Stomach (tissue), 9 donors: ENCODE measurements around the gene HMOX2. TPM values are rescaled to one million over a fixed set of nuclear protein-coding genes. Genes with fewer than 3 reads are reported as not detected.

Source experiments
- DNase-seq, 2 donors: peaks; one replicate each; pipeline versions ENCODE4 v3.0.0 to v3.0.0-alpha.2; 2013 to 2019
- H3K27ac ChIP-seq, 5 donors: fragments of 200-600 bp in 4 of 5; sonication (generic) in 4 of 5; one replicate each; pipeline ENCODE4 v1.5.1; 2013 to 2019; ENCODE audit warnings: mild to moderate bottlenecking in 1 of 5, moderate library complexity in 1 of 5
- H3K27me3 ChIP-seq, 3 donors: fragments of 200-600 bp; sonication (generic); one replicate each; pipeline ENCODE4 v1.5.1; 2017 to 2019; ENCODE audit warnings: mixed run types in 1 of 3
- H3K36me3 ChIP-seq, 4 donors: fragments of 200-600 bp; sonication (generic); 1 replicate in 3 of 4; 2 replicates in 1 of 4; pipeline ENCODE4 v1.5.1; 2016 to 2019
- H3K4me1 ChIP-seq, 4 donors: fragments of 200-600 bp; sonication (generic); one replicate each; pipeline ENCODE4 v1.5.1; 2016 to 2019
- H3K4me3 ChIP-seq, 4 donors: fragments of 200-600 bp; sonication (generic) in 3 of 4; one replicate each; pipeline ENCODE4 v1.5.1; 2016 to 2019; ENCODE audit warnings: mild to moderate bottlenecking in 1 of 4
- H3K9me3 ChIP-seq, 4 donors: fragments of 200-600 bp; sonication (generic); one replicate each; pipeline ENCODE4 v1.5.1; 2016 to 2019
- CTCF ChIP-seq, 7 experiments: fragments of 450-650 bp in 4 of 7; fragments of 200-600 bp in 3 of 7; sonication (generic) in 3 of 7; IDR thresholded peaks; one replicate each; pipeline ENCODE4 v1.5.1; 2016 to 2019; ENCODE audit warnings: antibody characterized with exemption in 7 of 7, control low read depth in 2 of 7, mild to moderate bottlenecking in 1 of 7
- EP300 ChIP-seq: sonication (generic); formaldehyde crosslinking; IDR thresholded peaks from one replicate; pipeline ENCODE4 v1.6.1; 2017; ENCODE audit warnings: antibody characterized with exemption
- POLR2A ChIP-seq, 4 donors: fragments of 450-650 bp; IDR thresholded peaks; one replicate each; pipeline ENCODE4 v1.6.1; 2016; ENCODE audit warnings: antibody characterized with exemption in 4 of 4, control low read depth in 2 of 4, mild to moderate bottlenecking in 1 of 4, moderate library complexity in 1 of 4
- POLR2AphosphoS5 ChIP-seq, 3 donors: sonication (generic); formaldehyde crosslinking; IDR thresholded peaks; one replicate each; pipeline ENCODE4 v1.6.1; 2016; ENCODE audit warnings: antibody characterized with exemption in 3 of 3
- WGBS, 5 donors: extraction: QIAGEN DNeasy Blood & Tissue Kit in 3 of 5; methylation state at CpG; one replicate each; pipeline versions ENCODE4 v1.1.5 to v1.1.7; 2013 to 2018; 5-methylcytosine and 5-hydroxymethylcytosine counted together
- intact Hi-C: fragments of 100-400 bp; cut with DNase I; formaldehyde crosslinking; loops from one replicate; pipeline ENCODE4 v1.15.1; 2023; ENCODE audit warnings: low total_unique reads
- polyA plus RNA-seq, 3 donors: library from polyadenylated mRNA; stranded (reverse); fragments of 200-250 nt; gene quantifications; one replicate each; pipeline ENCODE4 v1.2.3, GENCODE V29; 2013
- total RNA-seq, 5 donors: library from RNA; depleted of rRNA; stranded (reverse); fragments of >200 nt; gene quantifications; one replicate each; pipeline versions ENCODE4 v1.1.0 to v1.2.3, GENCODE V29; 2014 to 2016
- donor health status: healthy with polysubstance abuse.
- donor health status: Bipolar disorder and iron deficiency.
- donor health status: healthy.

Gene HMOX2
- total and polyA plus RNA-seq, 8 donors = 6.4 to 175 (median 70.2) TPM

- 2 to 5% (median 3%) methylated on average over 28 to 60 of the region's 60 CpGs for WGBS, 5 donors
- H3K4me1 ChIP-seq = peaks cover 34 to 60% (median 53%) of the 10 kb centered on the region in 4 donors
- H3K4me3 ChIP-seq = peak within 1 kb of the TSS; percentile 57 to 87 (median 79)
These were observed 1.8 kb upstream of the HMOX2 start, which contains the start of gene NMRAL1 for GRCh38 chr16:4474192-4474961. NMRAL1 (minus strand) TSS chr16:4474625; CDS start chr16:4474132, 493 bp downstream.

GRCh38 chr16:4477966-4478365, 1.8 kb downstream of the HMOX2 start:
- Histone ChIP-seq H3K4me3 (peak overlapping the region in 3 of 4 donors; percentile 69 to 94 (median 70)), H3K27ac (peak overlapping the region; percentile 42 to 97 (median 94)), H3K27me3 (no peaks in the 10 kb centered on the region), H3K9me3 (no peaks in the 10 kb centered on the region), H3K36me3 (no peaks in the 10 kb centered on the region), H3K4me1 (peaks cover 49 to 88% (median 72%) of the 10 kb centered on the region in 4 donors)
- peak in 1 of 2 donors; percentile 45 for DNase-seq
- WGBS, 5 donors = 26 to 43% (median 29%) methylated on average over 2 of the region's 2 CpGs
- intact Hi-C loops = no loop called here
- TF ChIP-seq POLR2AphosphoS5 (IDR thresholded peaks at IDR 0.05) (peak in 1 of 3 donors; percentile 17), POLR2A (IDR thresholded peaks at IDR 0.05) (no peak)

More at GRCh38 chr16:4474192-4474961, 1.8 kb upstream of the HMOX2 start, which contains the start of gene NMRAL1:
- DNase-seq = peak; percentile 92 to 97
- Histone ChIP-seq H3K27ac (peak within 1 kb of the TSS; percentile 80 to 95 (median 91)), H3K36me3 (peaks cover under 1 to 11% (median 9%) of the 10 kb centered on the region in 4 donors), H3K9me3 (no peaks in the 10 kb centered on the region), H3K27me3 (no peaks in the 10 kb centered on the region)
- TF ChIP-seq POLR2A (IDR thresholded peaks at IDR 0.05) (peak in 2 of 4 donors; percentile 26 to 33), EP300 (no peak), CTCF (IDR thresholded peaks at IDR 0.05) (peak in 1 of 7 experiments; percentile 12), POLR2AphosphoS5 (IDR thresholded peaks at IDR 0.05) (peak; percentile 60 to 93 (median 79))
- intact Hi-C loops = no loop called here

GRCh38 chr16:4481526-4481925, 5.3 kb downstream of the HMOX2 start:
- 23 to 42% (median 39%) methylated on average over 2 of the region's 2 CpGs for WGBS, 5 donors
- DNase-seq = no peak
- Histone ChIP-seq H3K4me3 (no peak overlapping the region), H3K27me3 (no peaks in the 10 kb centered on the region), H3K4me1 (peaks cover 38 to 76% (median 54%) of the 10 kb centered on the region in 4 donors), H3K36me3 (peaks cover 10 to 33% (median 26%) of the 10 kb centered on the region in 4 donors), H3K27ac (peak overlapping the region in 4 of 5 donors; percentile 30 to 54 (median 40)), H3K9me3 (no peaks in the 10 kb centered on the region)
- intact Hi-C loops = no loop called here
- TF ChIP-seq POLR2AphosphoS5 (IDR thresholded peaks at IDR 0.05) (no peak), POLR2A (IDR thresholded peaks at IDR 0.05) (no peak), CTCF (IDR thresholded peaks at IDR 0.05) (no peak), EP300 (no peak)

GRCh38 chr16:4481963-4482362, 5.8 kb downstream of the HMOX2 start:
- H3K27ac ChIP-seq = peak overlapping the region in 4 of 5 donors; percentile 30 to 54 (median 40)
- DNase-seq = no peak
- peaks cover 10 to 37% (median 26%) of the 10 kb centered on the region in 4 donors for H3K36me3 ChIP-seq
- peaks cover 42 to 77% (median 56%) of the 10 kb centered on the region in 4 donors for H3K4me1 ChIP-seq
- H3K4me3 ChIP-seq = no peak overlapping the region
- no peaks in the 10 kb centered on the region for H3K27me3 ChIP-seq
- 78 to 92% (median 91%) methylated on average over 1 of the region's 1 CpG for WGBS, 5 donors
- intact Hi-C loops = no loop called here
- H3K9me3 ChIP-seq = no peaks in the 10 kb centered on the region
- TF ChIP-seq POLR2A (IDR thresholded peaks at IDR 0.05) = no peak
- no peak for TF ChIP-seq POLR2AphosphoS5 (IDR thresholded peaks at IDR 0.05)
- no peak for TF ChIP-seq CTCF (IDR thresholded peaks at IDR 0.05)
- TF ChIP-seq EP300 = no peak
